C4-2B (cell line): ENCODE measurements around the gene KCNJ6.

Experiments used
- ZFX ChIP-seq: fragments of 450-650 bp; IDR thresholded peaks from 2 replicates; pipeline ENCODE4 v1.6.1; 2017
- TF ChIP-seq, protein P1 (sequence below): fragments of 450-650 bp; conservative IDR thresholded peaks from 2 replicates; pipeline ENCODE4 v1.5.1; 2017; ENCODE audit warnings: mild to moderate bottlenecking

DNA sequence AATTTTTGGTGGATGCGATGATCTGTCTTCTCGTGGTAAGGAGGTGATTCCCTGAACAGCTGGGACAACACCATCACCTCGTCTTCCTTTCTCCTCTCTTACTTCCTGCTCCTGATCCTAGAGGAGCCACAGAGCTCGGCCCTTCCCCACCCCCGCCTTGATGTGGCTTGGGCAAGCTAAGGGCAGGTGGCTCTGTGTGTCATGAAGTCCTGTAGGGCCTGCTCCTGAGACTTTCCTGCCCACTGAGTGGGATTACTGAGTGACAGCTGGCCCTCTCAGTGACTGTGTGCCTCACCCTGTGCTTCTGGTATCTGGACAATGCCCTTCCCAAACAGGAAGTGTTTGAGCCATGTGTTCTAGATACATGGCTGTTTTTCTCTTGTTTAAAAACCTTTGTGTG is 153.0 kb downstream of the KCNJ6 start:
- TF ChIP-seq, protein P1, sequence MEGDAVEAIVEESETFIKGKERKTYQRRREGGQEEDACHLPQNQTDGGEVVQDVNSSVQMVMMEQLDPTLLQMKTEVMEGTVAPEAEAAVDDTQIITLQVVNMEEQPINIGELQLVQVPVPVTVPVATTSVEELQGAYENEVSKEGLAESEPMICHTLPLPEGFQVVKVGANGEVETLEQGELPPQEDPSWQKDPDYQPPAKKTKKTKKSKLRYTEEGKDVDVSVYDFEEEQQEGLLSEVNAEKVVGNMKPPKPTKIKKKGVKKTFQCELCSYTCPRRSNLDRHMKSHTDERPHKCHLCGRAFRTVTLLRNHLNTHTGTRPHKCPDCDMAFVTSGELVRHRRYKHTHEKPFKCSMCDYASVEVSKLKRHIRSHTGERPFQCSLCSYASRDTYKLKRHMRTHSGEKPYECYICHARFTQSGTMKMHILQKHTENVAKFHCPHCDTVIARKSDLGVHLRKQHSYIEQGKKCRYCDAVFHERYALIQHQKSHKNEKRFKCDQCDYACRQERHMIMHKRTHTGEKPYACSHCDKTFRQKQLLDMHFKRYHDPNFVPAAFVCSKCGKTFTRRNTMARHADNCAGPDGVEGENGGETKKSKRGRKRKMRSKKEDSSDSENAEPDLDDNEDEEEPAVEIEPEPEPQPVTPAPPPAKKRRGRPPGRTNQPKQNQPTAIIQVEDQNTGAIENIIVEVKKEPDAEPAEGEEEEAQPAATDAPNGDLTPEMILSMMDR, result no peak
- no peak for TF ChIP-seq ZFX
